Left lung (tissue), 10 donors: ENCODE results near the gene NDUFS7. TPM values are rescaled to one million over a fixed set of nuclear protein-coding genes. Genes with fewer than 3 reads are reported as not detected.

Experiments
- ATAC-seq: fragments of 200-7000 bp; cut with Tn5 transposase; one replicate; pipeline ENCODE4 v1.9.1; 2020; ENCODE audit warnings: moderate library complexity
- DNase-seq, 4 donors: peaks; one replicate each; pipeline ENCODE4 v3.0.0-alpha.2; 2013 to 2020
- H3K27ac ChIP-seq, 2 donors: fragments of 200-600 bp; sonication (generic) in 1 of 2; one replicate each; pipeline versions ENCODE4 v1.5.0 to v1.8.0; 2020 to 2021
- H3K27me3 ChIP-seq, 2 donors: fragments of 200-600 bp; sonication (generic) in 1 of 2; one replicate each; pipeline versions ENCODE4 v1.5.0 to v1.8.0; 2020 to 2021
- H3K36me3 ChIP-seq, 2 donors: fragments of 200-600 bp; sonication (generic) in 1 of 2; one replicate each; pipeline versions ENCODE4 v1.5.0 to v1.8.0; 2020 to 2021
- H3K4me1 ChIP-seq, 2 donors: fragments of 200-600 bp; one replicate each; pipeline ENCODE4 v1.8.0; 2021
- H3K4me3 ChIP-seq, 2 donors: fragments of 200-600 bp; sonication (generic) in 1 of 2; one replicate each; pipeline versions ENCODE4 v1.5.0 to v1.8.0; 2020 to 2021; ENCODE audit warnings: mild to moderate bottlenecking in 1 of 2
- H3K9me3 ChIP-seq, 2 donors: fragments of 200-600 bp; sonication (generic) in 1 of 2; one replicate each; pipeline versions ENCODE4 v1.5.0 to v1.8.0; 2020 to 2021
- CTCF ChIP-seq, 2 donors: fragments of 200-600 bp; sonication (generic) in 1 of 2; IDR thresholded peaks; one replicate each; pipeline versions ENCODE4 v1.5.0 to v1.8.0; 2021; ENCODE audit warnings: antibody characterized with exemption in 2 of 2
- intact Hi-C, 2 donors: fragments of 100-400 bp; cut with DNase I; formaldehyde crosslinking; loops; one replicate each; pipeline versions ENCODE4 v1.11.2 to v1.14.2; 2022
- polyA plus RNA-seq, 6 donors: library from polyadenylated mRNA; unstranded; fragments of 120-200 nt; gene quantifications; one replicate each; pipeline ENCODE4 v1.2.1, GENCODE V29; 2013; ENCODE audit not compliant: insufficient read length in 6 of 6
- total RNA-seq, 2 donors: library from RNA; stranded (reverse); fragmentation: NEBNext Ultra II Directional; extraction: Animal tissue kit (Norgen Biotek cat#: 25700); gene quantifications; one replicate each; pipeline ENCODE4 v1.2.1, GENCODE V29; 2021
- donor health status: DM: no; HTN: yes; CAD: no.
- donor health status: DM: no; HTN: no; CAD: no.

The NDUFS7 gene
- total and polyA plus RNA-seq, 8 donors, result 30.3 to 85.4 (median 42.0) TPM

- DNase-seq (no peak), ATAC-seq (no peak)
- Histone ChIP-seq H3K4me3 (no peak overlapping the region), H3K9me3 (no peaks in the 10 kb centered on the region), H3K4me1 (peaks cover 0 to under 1% of the 10 kb centered on the region in 2 donors), H3K27ac (no peak overlapping the region), H3K36me3 (peaks cover 0 to 83% of the 10 kb centered on the region in 2 donors), H3K27me3 (no peaks in the 10 kb centered on the region)
- no peak for TF ChIP-seq CTCF (IDR thresholded peaks at IDR 0.05)
- intact Hi-C loops, result no loop called here
Observed at GRCh38 chr19:1432507-1432887, 48.8 kb downstream of the NDUFS7 start.

GRCh38 chr19:1433119-1434039 is 49.7 kb downstream of the NDUFS7 start:
- no peaks in the 10 kb centered on the region for H3K27me3 ChIP-seq
- TF ChIP-seq CTCF (IDR thresholded peaks at IDR 0.05), result no peak
- DNase-seq (peak in 1 of 4 donors; percentile 76), ATAC-seq (no peak)
- no peak overlapping the region for H3K4me3 ChIP-seq
- H3K36me3 ChIP-seq, result peaks cover 0 to 74% of the 10 kb centered on the region in 2 donors
- H3K27ac ChIP-seq, result no peak overlapping the region
- intact Hi-C loops, result no loop called here
- H3K9me3 ChIP-seq, result no peaks in the 10 kb centered on the region
- peaks cover 0 to 7% of the 10 kb centered on the region in 2 donors for H3K4me1 ChIP-seq

- TF ChIP-seq CTCF (IDR thresholded peaks at IDR 0.05), result no peak
- no peaks in the 10 kb centered on the region for H3K27me3 ChIP-seq
- no peaks in the 10 kb centered on the region for H3K9me3 ChIP-seq
- DNase-seq (no peak), ATAC-seq (no peak)
- H3K36me3 ChIP-seq, result peaks cover 0 to 68% of the 10 kb centered on the region in 2 donors
- H3K4me3 ChIP-seq, result no peak overlapping the region
- H3K27ac ChIP-seq, result no peak overlapping the region
- intact Hi-C loops, result no loop called here
- H3K4me1 ChIP-seq, result peaks cover 0 to 8% of the 10 kb centered on the region in 2 donors
Observed at GRCh38 chr19:1434040-1434366, 50.3 kb downstream of the NDUFS7 start.

GRCh38 chr19:1434577-1435060 is 50.9 kb downstream of the NDUFS7 start:
- Histone ChIP-seq H3K4me3 (no peak overlapping the region), H3K27me3 (no peaks in the 10 kb centered on the region), H3K9me3 (no peaks in the 10 kb centered on the region), H3K36me3 (peaks cover 0 to 65% of the 10 kb centered on the region in 2 donors), H3K27ac (no peak overlapping the region), H3K4me1 (peaks cover 5 to 15% of the 10 kb centered on the region in 2 donors)
- intact Hi-C loops, result no loop called here
- ATAC-seq (no peak), DNase-seq (peak in 1 of 4 donors; percentile 66)
- TF ChIP-seq CTCF (IDR thresholded peaks at IDR 0.05), result no peak

GRCh38 chr19:1435378-1435989 is 51.8 kb downstream of the NDUFS7 start:
- no peaks in the 10 kb centered on the region for H3K27me3 ChIP-seq
- H3K4me1 ChIP-seq, result peaks cover 13 to 23% of the 10 kb centered on the region in 2 donors
- no peak for DNase-seq
- no peaks in the 10 kb centered on the region for H3K9me3 ChIP-seq
- TF ChIP-seq CTCF (IDR thresholded peaks at IDR 0.05), result no peak
- intact Hi-C loops, result no loop called here
- peaks cover 0 to 65% of the 10 kb centered on the region in 2 donors for H3K36me3 ChIP-seq
- H3K27ac ChIP-seq, result no peak overlapping the region
- ATAC-seq, result no peak
- no peak overlapping the region for H3K4me3 ChIP-seq
